ENCODE measurements around the gene MEGF10.

Gene MEGF10

GRCh38 chr5:127331890-127332649 lies 41.5 kb downstream of the MEGF10 start:
- no peak for DNase-seq

- no peak for DNase-seq
These were observed 42.9 kb downstream of the MEGF10 start for GRCh38 chr5:127333483-127333882.

- no peak for DNase-seq
These were observed 44.8 kb downstream of the MEGF10 start for GRCh38 chr5:127335381-127335780.

GRCh38 chr5:127337876-127338275 lies 47.3 kb downstream of the MEGF10 start:
- no peak for DNase-seq

GRCh38 chr5:127338501-127338900 lies 47.9 kb downstream of the MEGF10 start:
- DNase-seq, result no peak

GRCh38 chr5:127340606-127341005 lies 50.0 kb downstream of the MEGF10 start:
- no peak for DNase-seq

GRCh38 chr5:127342364-127342763 lies 51.8 kb downstream of the MEGF10 start:
- DNase-seq, result no peak

GRCh38 chr5:127343313-127343712 lies 52.7 kb downstream of the MEGF10 start:
- DNase-seq, result no peak

- DNase-seq, result no peak
These were observed 53.3 kb downstream of the MEGF10 start for GRCh38 chr5:127343866-127344265.

- no peak for DNase-seq
These were observed 54.3 kb downstream of the MEGF10 start for GRCh38 chr5:127344931-127345330.

- no peak for DNase-seq
These were observed 60.8 kb downstream of the MEGF10 start for GRCh38 chr5:127351418-127351817.

- no peak for DNase-seq
These were observed 61.5 kb downstream of the MEGF10 start for GRCh38 chr5:127352068-127352467.

GRCh38 chr5:127353327-127353726 lies 62.7 kb downstream of the MEGF10 start:
- no peak for DNase-seq

GRCh38 chr5:127353796-127354195 lies 63.2 kb downstream of the MEGF10 start:
- no peak for DNase-seq

- DNase-seq, result no peak
These were observed 64.7 kb downstream of the MEGF10 start for GRCh38 chr5:127355337-127355736.

- no peak for DNase-seq
These were observed 67.7 kb downstream of the MEGF10 start for GRCh38 chr5:127358284-127358683.

GRCh38 chr5:127358740-127359139 lies 68.1 kb downstream of the MEGF10 start:
- DNase-seq, result no peak

GRCh38 chr5:127359502-127359901 lies 68.9 kb downstream of the MEGF10 start:
- DNase-seq, result no peak

GRCh38 chr5:127363403-127363802 lies 72.8 kb downstream of the MEGF10 start:
- DNase-seq, result no peak

- DNase-seq, result no peak
These were observed 76.4 kb downstream of the MEGF10 start for GRCh38 chr5:127367029-127367428.

GRCh38 chr5:127367946-127368465 lies 77.4 kb downstream of the MEGF10 start:
- DNase-seq, result no peak

- no peak for DNase-seq
These were observed 79.2 kb downstream of the MEGF10 start for GRCh38 chr5:127369796-127370195.

- no peak for DNase-seq
These were observed 80.0 kb downstream of the MEGF10 start for GRCh38 chr5:127370631-127371030.

- no peak for DNase-seq
These were observed 83.4 kb downstream of the MEGF10 start for GRCh38 chr5:127373858-127374491.
